ENCODE data around the gene WASF2.
"Not testable (repeated sequence)": the region's sequence is repeated elsewhere in the genome, so short reads cannot be mapped to it uniquely, and the experiment has no call there.

GRCh38 chr1:27472098-27472497 is 17.9 kb downstream of the WASF2 start:
- TF ChIP-seq RXRA (IDR thresholded peaks at IDR 0.05; ENCODE audit: insufficient read depth, low read depth, low read length); TAF1 (IDR thresholded peaks at IDR 0.05; ENCODE audit: low read depth, low read length); RAD21 (IDR thresholded peaks at IDR 0.05 in 1 of 2, conservative IDR thresholded peaks at IDR 0.05 in 1 of 2; ENCODE audit: low read depth in 2 of 2, low read length in 2 of 2); HDAC6 (IDR thresholded peaks at IDR 0.05; ENCODE audit: low read depth, low read length); ZNF274 (IDR thresholded peaks at IDR 0.05; ENCODE audit: borderline replicate concordance, extremely low read depth, low read length); RFX5 (IDR thresholded peaks at IDR 0.05; ENCODE audit: borderline replicate concordance, low read depth, low read length); CTCF (IDR thresholded peaks at IDR 0.05; ENCODE audit: control extremely low read depth in 1 of 3, insufficient read depth in 1 of 3, low read depth in 1 of 3, low read length in 3 of 3); EZH2 (IDR thresholded peaks at IDR 0.05; ENCODE audit: low read depth, low read length, severe bottlenecking); POLR2A (IDR thresholded peaks at IDR 0.05; ENCODE audit: control extremely low read depth in 1 of 2, low read depth in 2 of 2, low read length in 2 of 2); EGR1 (IDR thresholded peaks at IDR 0.05; ENCODE audit: borderline replicate concordance, low read depth, low read length); MAX (IDR thresholded peaks at IDR 0.05); JUND (IDR thresholded peaks at IDR 0.05; ENCODE audit: low read length); NRF1 (IDR thresholded peaks at IDR 0.05; ENCODE audit: low read depth, low read length): not testable (repeated sequence)

Data from H1 (cell line).